GM23338 (cell line): ENCODE results near the gene ETFBKMT. TPM values are rescaled to one million over a fixed set of nuclear protein-coding genes. Genes with fewer than 3 reads are reported as not detected.

Source experiments
- ATAC-seq: fragments of 200-7000 bp; cut with Tn5 transposase; 3 replicates; pipeline ENCODE4 v1.9.1; 2020
- DNase-seq: peaks from one replicate; pipeline ENCODE4 v3.0.0-alpha.2; 2015; ENCODE audit warnings: low spot score
- H2AFZ ChIP-seq: fragments of 200-600 bp; sonication (generic); 2 replicates; pipeline ENCODE4 v1.8.0; 2016; ENCODE audit warnings: antibody characterized with exemption, mild to moderate bottlenecking, moderate library complexity
- H3F3A ChIP-seq: fragments of 200-600 bp; sonication (generic); replicated peaks from 2 replicates; pipeline ENCODE4 v1.8.0; 2017; ENCODE audit warnings: antibody characterized with exemption, mixed run types, low read depth
- H3K27ac ChIP-seq: fragments of 200-600 bp; sonication (generic); 2 replicates; pipeline ENCODE4 v1.6.1; 2016; ENCODE audit warnings: low read depth
- H3K27me3 ChIP-seq: fragments of 200-600 bp; sonication (generic); 2 replicates; pipeline ENCODE4 v1.8.0; 2016; ENCODE audit warnings: mild to moderate bottlenecking, mixed run types, moderate library complexity; ENCODE audit not compliant: insufficient read depth
- H3K36me3 ChIP-seq: fragments of 200-600 bp; sonication (generic); 2 replicates; pipeline ENCODE4 v1.8.0; 2016; ENCODE audit warnings: mild to moderate bottlenecking; ENCODE audit not compliant: insufficient read depth
- H3K4me1 ChIP-seq: fragments of 200-600 bp; sonication (generic); 2 replicates; pipeline ENCODE4 v1.8.0; 2016; ENCODE audit warnings: mild to moderate bottlenecking, moderate library complexity; ENCODE audit not compliant: insufficient read depth
- H3K4me2 ChIP-seq: fragments of 200-600 bp; sonication (generic); 2 replicates; pipeline ENCODE4 v1.7.1; 2017; ENCODE audit warnings: mixed run types
- H3K4me3 ChIP-seq: fragments of 200-600 bp; sonication (generic); 2 replicates; pipeline ENCODE4 v1.6.1; 2016; ENCODE audit warnings: mixed run types
- H3K79me2 ChIP-seq: fragments of 200-600 bp; sonication (generic); replicated peaks from 2 replicates; pipeline ENCODE4 v1.8.0; 2017; ENCODE audit warnings: mild to moderate bottlenecking; ENCODE audit not compliant: insufficient read depth
- H3K9me2 ChIP-seq: fragments of 200-600 bp; sonication (generic); 2 replicates; pipeline ENCODE4 v1.8.0; 2017; ENCODE audit not compliant: insufficient read depth
- H4K20me1 ChIP-seq: fragments of 200-600 bp; sonication (generic); replicated peaks from 2 replicates; pipeline ENCODE4 v1.8.0; 2017; ENCODE audit warnings: mild to moderate bottlenecking; ENCODE audit not compliant: insufficient read depth
- H3K27ac Mint-ChIP-seq: 2 replicates; pipeline ENCODE4 v1.8.0; 2020; ENCODE audit warnings: inconsistent platforms, mild to moderate bottlenecking, moderate library complexity, mixed read lengths
- H3K27me3 Mint-ChIP-seq: 3 replicates; pipeline ENCODE4 v1.8.0; 2022; ENCODE audit warnings: low read depth, mild to moderate bottlenecking, moderate library complexity, mixed read lengths, inconsistent platforms; ENCODE audit not compliant: insufficient read depth, poor library complexity
- H3K36me3 Mint-ChIP-seq: 3 replicates; pipeline ENCODE4 v1.8.0; 2021; ENCODE audit warnings: low read depth, mild to moderate bottlenecking, inconsistent platforms, moderate library complexity, mixed read lengths
- H3K4me1 Mint-ChIP-seq: 3 replicates; pipeline ENCODE4 v1.8.0; 2020; ENCODE audit warnings: mild to moderate bottlenecking, inconsistent platforms, mixed read lengths
- H3K4me3 Mint-ChIP-seq: 3 replicates; pipeline ENCODE4 v1.8.0; 2021; ENCODE audit warnings: moderate library complexity, mild to moderate bottlenecking, inconsistent platforms, mixed read lengths
- H3K9me3 Mint-ChIP-seq: 3 replicates; pipeline ENCODE4 v1.8.0; 2020; ENCODE audit warnings: moderate library complexity, mild to moderate bottlenecking, inconsistent platforms, mixed read lengths
- CREB1 ChIP-seq: fragments of 250-450 bp; sonication (Bioruptor Pico); IDR thresholded peaks from 2 replicates; pipeline ENCODE4 v1.5.0; 2020; ENCODE audit warnings: low read depth, mild to moderate bottlenecking, moderate library complexity
- CTCF ChIP-seq, 2 experiments: fragments of 200-600 bp in 1 of 2; sonication (generic) in 1 of 2; conservative IDR thresholded peaks; 2 replicates each; pipeline versions ENCODE4 v1.5.1 to v1.6.1; 2016 to 2017; ENCODE audit warnings: antibody characterized with exemption in 2 of 2, low read depth in 2 of 2, mild to moderate bottlenecking in 2 of 2, moderate library complexity in 1 of 2
- ETS1 ChIP-seq: IDR thresholded peaks from 2 replicates; pipeline ENCODE4 v1.6.1; 2016; ENCODE audit warnings: antibody characterized with exemption
- EZH2 ChIP-seq: fragments of 200-600 bp; sonication (generic); IDR thresholded peaks from one replicate; pipeline ENCODE4 v1.8.0; 2017; ENCODE audit warnings: antibody characterized with exemption, mild to moderate bottlenecking, low read depth; ENCODE audit not compliant: unreplicated experiment
- EZH2phosphoT487 ChIP-seq: fragments of 200-600 bp; sonication (generic); IDR thresholded peaks from one replicate; pipeline ENCODE4 v1.8.1; 2018; ENCODE audit warnings: antibody characterized with exemption; ENCODE audit not compliant: unreplicated experiment
- JUNB ChIP-seq: IDR thresholded peaks from one replicate; pipeline ENCODE4 v1.6.1; 2016; ENCODE audit warnings: antibody characterized with exemption; ENCODE audit not compliant: unreplicated experiment
- NANOG ChIP-seq: IDR thresholded peaks from 2 replicates; pipeline ENCODE4 v1.6.1; 2016; ENCODE audit warnings: antibody characterized with exemption, borderline replicate concordance
- POLR2AphosphoS5 ChIP-seq: IDR thresholded peaks from 2 replicates; pipeline ENCODE4 v1.6.1; 2016; ENCODE audit warnings: antibody characterized with exemption, low read depth
- REST ChIP-seq: IDR thresholded peaks from one replicate; pipeline ENCODE4 v1.6.1; 2018; ENCODE audit warnings: antibody characterized with exemption; ENCODE audit not compliant: unreplicated experiment
- STAT1 ChIP-seq: IDR thresholded peaks from one replicate; pipeline ENCODE4 v1.6.1; 2016; ENCODE audit warnings: antibody characterized with exemption; ENCODE audit not compliant: unreplicated experiment
- ZNF114 ChIP-seq: fragments of 250-450 bp; sonication (Bioruptor Pico); IDR thresholded peaks from 2 replicates; pipeline ENCODE4 v1.5.0; 2020; ENCODE audit warnings: mild to moderate bottlenecking, moderate library complexity
- ZNF331 ChIP-seq: fragments of 250-450 bp; sonication (Bioruptor Pico); IDR thresholded peaks from 2 replicates; pipeline ENCODE4 v1.5.0; 2020; ENCODE audit warnings: low read depth, mild to moderate bottlenecking, moderate library complexity
- polyA plus RNA-seq: library from polyadenylated mRNA; unstranded; fragments of >200 nt; fragmentation: Nextera tagmentation; extraction: Ambion mirVana; gene quantifications from 2 replicates; pipeline ENCODE4 v1.2.1, GENCODE V29; 2016
- total RNA-seq: library from RNA; depleted of rRNA; stranded (reverse); fragments of >200 nt; shearing (Covaris generic); gene quantifications from 2 replicates; pipeline ENCODE4 v1.2.3, GENCODE V29; 2014

Gene ETFBKMT
- total and polyA plus RNA-seq, 2 experiments from 2014 or later = 0.79 to 3.2 TPM

GRCh38 chr12:31634620-31635019 is 24.9 kb upstream of the ETFBKMT start (continued):
- TF ChIP-seq CREB1 (no peak), REST (no peak), ETS1 (no peak), ZNF331 (no peak)

GRCh38 chr12:31641509-31642090 is 17.9 kb upstream of the ETFBKMT start:
- Histone ChIP-seq H3K9me2 (no peaks in the 10 kb centered on the region), H3K4me2 (no peak overlapping the region), H3F3A (no peaks in the 10 kb centered on the region), H3K4me3 (no peak overlapping the region), H2AFZ (no peak overlapping the region), H3K27me3 (no peaks in the 10 kb centered on the region), H3K36me3 (no peaks in the 10 kb centered on the region), H3K79me2 (no peaks in the 10 kb centered on the region), H3K27ac (no peak overlapping the region), H4K20me1 (no peaks in the 10 kb centered on the region), H3K4me1 (no peaks in the 10 kb centered on the region)
- ATAC-seq (no peak), DNase-seq (no peak)
- Mint-ChIP-seq H3K4me1 (peaks cover 1% of the 10 kb centered on the region; the same call in 1 of the 3 replicates), H3K27me3 (peaks cover 2% of the 10 kb centered on the region), H3K4me3 (no peak overlapping the region), H3K36me3 (no peaks in the 10 kb centered on the region), H3K27ac (no peak overlapping the region), H3K9me3 (no peaks in the 10 kb centered on the region; the same call in 1 of the 3 replicates)
- no peak for TF ChIP-seq CTCF (conservative IDR thresholded peaks at IDR 0.05; ENCODE audit: low read depth in 2 of 2)
- no peak for TF ChIP-seq EZH2
- no peak for TF ChIP-seq JUNB
- TF ChIP-seq REST = no peak
- no peak for TF ChIP-seq NANOG
- TF ChIP-seq EZH2phosphoT487 = no peak
- no peak for TF ChIP-seq CREB1
- no peak for TF ChIP-seq ETS1
- TF ChIP-seq STAT1 = no peak
- TF ChIP-seq POLR2AphosphoS5 = no peak
- no peak for TF ChIP-seq ZNF114
